Central memory CD4-positive, alpha-beta T cell (primary cell): Measurements from ENCODE around the gene MAP3K4.

ENCODE experiments used
- DNase-seq: peaks from one replicate; pipeline ENCODE4 v3.0.0; 2022

Gene MAP3K4

GRCh38 chr6:161151660-161152526 lies 160.3 kb downstream of the MAP3K4 start:
- no peak for DNase-seq

DNA sequence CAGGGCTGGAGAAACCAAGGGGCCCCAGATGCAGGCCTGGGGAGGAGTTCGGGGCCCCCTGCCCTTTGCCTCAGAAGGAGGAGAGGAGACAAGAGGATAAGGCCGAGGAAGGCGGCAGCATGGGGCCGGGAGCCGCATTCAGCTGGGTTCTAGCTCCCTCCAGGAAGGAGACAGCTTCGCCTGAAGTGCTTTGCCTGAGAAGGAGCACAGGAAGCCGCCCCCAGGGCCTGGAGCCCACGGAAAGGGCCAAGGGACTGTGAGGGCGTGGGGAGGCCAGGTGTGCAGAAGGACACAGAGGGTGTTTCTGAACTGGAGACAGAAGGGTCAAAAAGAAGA lies 160.9 kb downstream of the MAP3K4 start:
- DNase-seq = no peak

DNA sequence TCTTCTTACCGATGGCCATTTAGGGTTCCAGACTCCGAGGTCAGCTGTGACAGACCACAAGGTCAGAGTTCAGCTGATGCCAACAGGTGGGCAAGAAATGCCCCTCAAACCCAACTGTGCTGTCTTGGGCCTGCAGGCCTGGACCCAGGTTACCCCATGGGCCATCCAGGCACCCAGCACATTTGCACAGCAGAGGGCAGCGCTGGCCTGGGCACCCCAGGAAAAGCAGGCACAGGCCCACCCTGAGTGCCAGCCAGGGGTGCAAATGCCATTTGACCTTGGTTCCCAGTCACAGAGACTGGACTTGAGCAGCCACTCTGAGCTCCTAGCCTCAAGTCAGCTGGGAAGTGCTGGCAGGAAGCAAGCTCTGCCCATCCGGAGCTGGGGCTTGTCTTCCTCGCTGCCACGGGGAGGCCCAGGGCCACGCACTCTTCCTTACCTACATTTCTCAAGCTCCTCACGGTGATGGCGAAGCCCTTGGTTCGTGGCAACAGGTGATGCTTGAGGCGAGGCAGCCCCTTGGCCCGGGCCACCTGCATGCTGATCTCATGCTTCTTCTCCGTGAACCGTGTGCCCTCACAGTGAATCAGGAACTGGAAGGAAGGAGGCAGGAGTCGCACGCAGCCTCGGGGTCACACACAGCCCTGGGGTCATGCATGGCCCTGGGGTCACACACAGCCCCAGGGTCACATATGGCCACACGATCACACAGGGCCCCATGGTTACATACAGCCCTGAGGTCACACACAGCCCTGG lies 161.5 kb downstream of the MAP3K4 start:
- DNase-seq = no peak

DNA sequence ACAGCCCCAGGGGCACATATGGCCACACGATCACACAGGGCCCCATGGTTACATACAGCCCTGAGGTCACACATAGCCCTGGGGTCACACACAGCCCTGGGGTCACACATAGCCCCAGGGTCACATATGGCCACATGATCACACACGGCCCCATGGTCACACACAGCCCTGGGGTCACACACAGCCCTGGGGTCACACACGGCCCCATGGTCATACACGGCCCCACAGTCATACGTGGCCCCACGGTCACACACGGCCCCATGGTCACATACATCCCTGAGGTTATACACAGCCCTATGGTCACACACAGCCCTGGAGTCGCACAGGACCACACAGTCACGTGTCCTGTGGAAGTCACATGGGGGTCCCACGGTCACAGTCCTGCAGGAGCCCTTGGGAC lies 162.2 kb downstream of the MAP3K4 start:
- no peak for DNase-seq

DNA sequence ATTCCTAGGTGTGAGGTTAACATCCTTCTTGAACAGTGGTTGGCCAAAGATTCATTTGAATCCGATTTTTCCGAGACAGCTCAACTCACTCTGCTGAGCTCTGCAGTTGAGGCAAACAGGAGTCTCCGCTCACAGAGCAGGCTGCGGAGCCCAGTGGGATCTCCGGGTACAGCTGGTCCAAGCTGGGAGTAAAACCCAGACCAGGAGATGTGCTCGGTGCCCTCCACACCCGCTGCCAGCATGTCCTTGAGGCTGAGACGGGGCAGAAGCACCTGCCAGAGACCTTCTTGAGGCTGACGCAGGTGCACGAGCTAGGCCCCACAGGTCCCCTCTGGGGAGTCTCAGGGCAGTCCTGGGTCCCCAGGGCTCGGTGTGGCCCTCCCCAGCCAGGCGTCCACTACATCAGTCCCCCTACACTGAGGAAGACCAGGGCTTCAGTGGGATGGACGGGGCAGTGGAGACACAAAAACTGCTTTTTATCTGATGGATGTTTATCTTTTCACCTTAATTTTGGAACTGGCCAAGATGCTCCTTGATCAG lies 163.3 kb downstream of the MAP3K4 start:
- DNase-seq = no peak

GRCh38 chr6:161161121-161161520 lies 169.6 kb downstream of the MAP3K4 start:
- DNase-seq = no peak

DNA sequence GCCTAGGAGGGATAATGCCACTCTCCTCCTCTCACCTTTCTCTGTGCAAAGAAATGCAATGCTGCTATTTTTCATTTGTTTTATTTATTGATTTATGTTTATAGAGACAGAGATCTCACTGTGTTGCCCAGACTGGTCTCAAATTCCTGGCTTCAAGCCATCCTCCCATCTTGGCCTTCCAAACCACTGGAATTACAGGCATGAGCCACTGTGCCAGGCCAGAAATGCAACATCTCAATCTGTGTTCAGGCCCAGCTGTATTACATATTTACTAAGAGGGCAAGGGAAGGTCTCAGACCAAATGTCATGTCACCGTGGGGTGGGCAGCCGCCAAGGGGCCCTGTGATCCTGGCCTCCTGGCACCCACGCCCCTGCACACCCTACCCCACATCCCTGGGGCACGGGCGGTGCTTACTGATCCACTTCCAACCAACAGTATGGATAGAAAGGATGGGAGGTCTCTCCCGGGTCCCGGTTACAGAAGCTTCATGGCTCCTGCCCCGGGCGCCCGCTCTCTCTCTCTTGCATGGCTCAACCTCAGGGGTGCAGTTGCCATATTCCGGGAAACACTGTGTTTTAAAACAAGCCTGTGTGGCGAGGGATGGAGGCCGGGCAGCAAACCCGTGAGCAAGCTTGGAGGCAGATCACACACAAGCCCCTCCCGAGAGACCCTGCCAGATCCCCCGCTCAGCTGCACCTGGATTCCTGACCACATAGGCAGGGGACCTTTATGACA lies 170.5 kb downstream of the MAP3K4 start:
- DNase-seq = no peak

DNA sequence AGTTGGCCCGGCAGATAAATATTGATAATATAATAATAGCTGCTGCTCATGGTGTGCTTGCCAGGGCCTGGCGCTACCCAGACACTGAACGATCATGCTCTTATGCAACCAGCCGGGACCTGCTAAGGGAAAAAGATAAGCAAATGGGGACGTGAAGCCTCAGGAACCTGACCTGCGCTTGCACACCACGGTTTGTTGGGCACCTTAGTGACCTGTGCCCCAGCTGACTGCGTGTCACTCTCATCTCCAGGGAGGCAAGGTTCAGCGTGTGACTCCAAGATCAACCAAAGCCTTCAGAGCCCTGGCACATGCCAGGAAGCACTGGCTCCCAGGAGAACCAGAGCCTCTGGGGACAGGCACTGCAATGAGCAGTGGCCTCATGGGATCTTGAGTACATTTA lies 171.2 kb downstream of the MAP3K4 start:
- DNase-seq = no peak

DNA sequence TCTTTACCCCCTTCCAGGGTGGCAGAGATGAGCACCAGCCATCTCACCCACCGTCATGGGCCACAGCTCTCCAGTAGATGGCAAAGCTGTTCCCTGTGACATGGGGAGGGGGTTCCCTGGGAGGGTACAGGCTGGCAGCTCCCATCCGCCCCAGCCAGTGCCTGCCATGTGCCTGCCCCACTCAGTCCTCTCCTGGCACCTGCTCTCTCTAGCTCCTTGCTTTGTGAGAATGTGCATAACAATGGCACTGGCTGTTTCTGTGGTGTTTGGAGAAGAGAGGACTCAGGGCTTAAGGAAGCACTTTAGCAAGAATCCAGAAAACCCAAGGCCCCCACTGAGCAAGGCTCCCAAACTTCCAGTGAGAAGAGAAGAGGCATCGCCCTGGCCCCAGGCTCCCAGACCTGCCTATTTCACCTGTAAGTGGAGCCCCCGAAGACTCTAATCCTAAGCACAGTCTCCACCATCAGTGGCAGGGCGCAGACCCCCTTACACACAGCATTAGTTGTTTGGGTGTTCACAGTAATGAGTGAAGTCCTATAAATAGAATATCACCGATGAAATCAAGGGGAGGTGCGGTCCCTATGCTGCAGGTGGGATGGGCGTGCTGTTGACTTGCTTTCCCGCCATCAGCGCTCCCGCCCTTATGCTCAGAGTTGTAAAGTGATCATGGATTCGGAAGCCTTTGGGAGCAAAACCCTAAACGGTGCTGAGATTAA lies 172.1 kb downstream of the MAP3K4 start:
- DNase-seq = no peak

- no peak for DNase-seq
Observed at GRCh38 chr6:161164182-161164625, 172.6 kb downstream of the MAP3K4 start.

- DNase-seq = no peak
Observed at GRCh38 chr6:161166176-161166575, 174.6 kb downstream of the MAP3K4 start.

DNA sequence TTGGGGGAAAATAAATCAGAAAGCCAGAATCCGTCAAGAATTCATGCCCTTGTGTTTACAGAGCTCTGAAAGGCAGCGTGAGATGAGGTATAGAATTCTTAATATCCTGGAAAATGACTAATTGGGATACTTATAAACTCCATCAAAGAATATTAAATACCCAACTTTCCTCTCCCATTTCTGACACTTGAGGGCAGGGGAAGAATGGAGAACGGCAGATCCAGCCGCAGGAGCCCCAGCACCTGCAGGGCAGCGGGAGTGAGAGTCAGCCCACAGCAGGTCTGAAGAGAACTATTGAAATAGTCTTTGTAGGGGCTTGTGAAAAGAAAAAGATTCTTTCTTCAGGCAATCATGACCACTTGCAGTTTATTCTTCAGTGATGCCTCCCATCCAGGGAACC lies 175.1 kb downstream of the MAP3K4 start:
- DNase-seq = no peak
